Measurements from ENCODE around the gene FRMD4B. TPM values are rescaled to one million over a fixed set of nuclear protein-coding genes. Genes with fewer than 3 reads are reported as not detected.

Gene FRMD4B
- total RNA-seq, 1 donor from 2014 or later, result 16.4 TPM

GRCh38 chr3:69409011-69409410 lies 23.1 kb upstream of the FRMD4B start:
- no peak for TF ChIP-seq CTCF (IDR thresholded peaks at IDR 0.05; ENCODE audit: insufficient read depth, low read length, poor library complexity, severe bottlenecking)

GRCh38 chr3:69408542-69408941 lies 22.7 kb upstream of the FRMD4B start:
- H3K27me3 ChIP-seq (ENCODE audit: control insufficient read depth, insufficient read depth, low read length), result no peaks in the 10 kb centered on the region
- no peak for DNase-seq (ENCODE audit: low read depth)
- H3K4me3 ChIP-seq (ENCODE audit: low read depth, low read length), result no peak overlapping the region
- no peak for TF ChIP-seq CTCF (IDR thresholded peaks at IDR 0.05; ENCODE audit: insufficient read depth, low read length, poor library complexity, severe bottlenecking)
- H3K36me3 ChIP-seq (ENCODE audit: control insufficient read depth, insufficient read depth, low read length), result no peaks in the 10 kb centered on the region

More at GRCh38 chr3:69409011-69409410, 23.1 kb upstream of the FRMD4B start:
- no peaks in the 10 kb centered on the region for H3K27me3 ChIP-seq (ENCODE audit: control insufficient read depth, insufficient read depth, low read length)
- H3K4me3 ChIP-seq (ENCODE audit: low read depth, low read length), result no peak overlapping the region
- no peaks in the 10 kb centered on the region for H3K36me3 ChIP-seq (ENCODE audit: control insufficient read depth, insufficient read depth, low read length)
- DNase-seq (ENCODE audit: low read depth), result no peak

- Histone ChIP-seq H3K27me3 (ENCODE audit: control insufficient read depth, insufficient read depth, low read length) (no peaks in the 10 kb centered on the region), H3K4me3 (ENCODE audit: low read depth, low read length) (no peak overlapping the region), H3K36me3 (ENCODE audit: control insufficient read depth, insufficient read depth, low read length) (no peaks in the 10 kb centered on the region)
- no peak for TF ChIP-seq CTCF (IDR thresholded peaks at IDR 0.05; ENCODE audit: insufficient read depth, low read length, poor library complexity, severe bottlenecking)
- no peak for DNase-seq (ENCODE audit: low read depth)
Observed at GRCh38 chr3:69407908-69408307, 22.0 kb upstream of the FRMD4B start.

- H3K27me3 ChIP-seq (ENCODE audit: control insufficient read depth, insufficient read depth, low read length), result no peaks in the 10 kb centered on the region
- H3K4me3 ChIP-seq (ENCODE audit: low read depth, low read length), result no peak overlapping the region
- no peaks in the 10 kb centered on the region for H3K36me3 ChIP-seq (ENCODE audit: control insufficient read depth, insufficient read depth, low read length)
- TF ChIP-seq CTCF (IDR thresholded peaks at IDR 0.05; ENCODE audit: insufficient read depth, low read length, poor library complexity, severe bottlenecking), result no peak
- DNase-seq (ENCODE audit: low read depth), result no peak
Observed at GRCh38 chr3:69406163-69406562, 20.3 kb upstream of the FRMD4B start.

- Histone ChIP-seq H3K27me3 (ENCODE audit: control insufficient read depth, insufficient read depth, low read length) (no peaks in the 10 kb centered on the region), H3K36me3 (ENCODE audit: control insufficient read depth, insufficient read depth, low read length) (no peaks in the 10 kb centered on the region), H3K4me3 (ENCODE audit: low read depth, low read length) (no peak overlapping the region)
- no peak for TF ChIP-seq CTCF (IDR thresholded peaks at IDR 0.05; ENCODE audit: insufficient read depth, low read length, poor library complexity, severe bottlenecking)
- no peak for DNase-seq (ENCODE audit: low read depth)
Observed at GRCh38 chr3:69405067-69405466, 19.2 kb upstream of the FRMD4B start.

- Histone ChIP-seq H3K36me3 (ENCODE audit: control insufficient read depth, insufficient read depth, low read length) (no peaks in the 10 kb centered on the region), H3K4me3 (ENCODE audit: low read depth, low read length) (no peak overlapping the region), H3K27me3 (ENCODE audit: control insufficient read depth, insufficient read depth, low read length) (no peaks in the 10 kb centered on the region)
- TF ChIP-seq CTCF (IDR thresholded peaks at IDR 0.05; ENCODE audit: insufficient read depth, low read length, poor library complexity, severe bottlenecking), result no peak
- DNase-seq (ENCODE audit: low read depth), result no peak
Observed at GRCh38 chr3:69403454-69403853, 17.6 kb upstream of the FRMD4B start.
